Posterior vena cava (tissue), 2 donors: ENCODE results near the gene SLC51B. TPM values are rescaled to one million over a fixed set of nuclear protein-coding genes. Genes with fewer than 3 reads are reported as not detected.

Source experiments
- total RNA-seq, 2 donors: library from RNA; stranded (reverse); fragmentation: NEBNext Ultra II Directional; extraction: Animal tissue kit (Norgen Biotek cat#: 25700); gene quantifications; one replicate each; pipeline ENCODE4 v1.2.1, GENCODE V29; 2021
- donor health status: DM: yes; HTN: yes; CAD: no.
- donor health status: DM: yes; HTN: yes; CAD: no.

The SLC51B gene
- total RNA-seq, 2 donors from 2014 or later: not detected

Other genes starting within 250 kb of the SLC51B start
- gene PIF1, start 219.7 kb upstream of the SLC51B start, total RNA-seq: 1 to 10 TPM in 1 of 2 donors, under 1 TPM in 1; 0.95 to 1.9 TPM
- 10 to 100 TPM; 40.9 to 50.1 TPM for gene PLEKHO2, start 203.5 kb upstream of the SLC51B start, total RNA-seq
- gene ANKDD1A, start 133.5 kb upstream of the SLC51B start, total RNA-seq: 10 to 100 TPM; 17.1 to 25.1 TPM
- gene SPG21, start 55.5 kb upstream of the SLC51B start, total RNA-seq: 10 to 100 TPM; 65.8 to 78.2 TPM
- gene MTFMT, start 15.7 kb upstream of the SLC51B start, total RNA-seq: 10 to 100 TPM; 14.9 to 20.0 TPM
- 10 to 100 TPM; 82.4 to 93.9 TPM for gene RASL12, start 22.6 kb downstream of the SLC51B start, total RNA-seq
- under 1 TPM; 0.37 to 0.57 TPM for gene KBTBD13, start 31.4 kb downstream of the SLC51B start, total RNA-seq
- gene UBAP1L, start 69.8 kb downstream of the SLC51B start, total RNA-seq: 1 to 10 TPM; 3.6 to 3.7 TPM
- gene PDCD7, start 88.4 kb downstream of the SLC51B start, total RNA-seq: 10 to 100 TPM; 17.6 to 19.6 TPM
- gene CLPX, start 140.0 kb downstream of the SLC51B start, total RNA-seq: 10 to 100 TPM; 28.9 to 34.8 TPM
- 10 to 100 TPM in 1 of 2 donors, 1 to 10 TPM in 1; 9.6 to 43.4 TPM for gene CILP, start 166.1 kb downstream of the SLC51B start, total RNA-seq
- gene PARP16, start 241.5 kb downstream of the SLC51B start, total RNA-seq: 1 to 10 TPM; 7.4 TPM